GM19467 (cell line): ENCODE results near the gene AGBL1.
"Not testable (repeated sequence)": the region's sequence is repeated elsewhere in the genome, so short reads cannot be mapped to it uniquely, and the experiment has no call there.

ENCODE experiments used
- ATAC-seq: cut with Tn5 transposase; IDR thresholded peaks from one replicate; pipeline ENCODE4 v1.9.1; 2021; ENCODE audit warnings: mild to moderate bottlenecking, moderate library complexity; ENCODE audit not compliant: unreplicated experiment

The AGBL1 gene

GRCh38 chr15:87031540-87032230 lies 952.0 kb downstream of the AGBL1 start:
- no peak for ATAC-seq

- no peak for ATAC-seq
Observed at GRCh38 chr15:87032295-87032694, 952.6 kb downstream of the AGBL1 start.

- no peak for ATAC-seq
Observed at GRCh38 chr15:87033056-87033455, 953.4 kb downstream of the AGBL1 start.

GRCh38 chr15:87034886-87035285 lies 955.2 kb downstream of the AGBL1 start:
- no peak for ATAC-seq

GRCh38 chr15:87038404-87038803 lies 958.7 kb downstream of the AGBL1 start:
- no peak for ATAC-seq

GRCh38 chr15:87042619-87043018 lies 962.9 kb downstream of the AGBL1 start:
- not testable (repeated sequence) for ATAC-seq

GRCh38 chr15:87045746-87046145 lies 966.1 kb downstream of the AGBL1 start:
- no peak for ATAC-seq

GRCh38 chr15:87047203-87047965 lies 967.7 kb downstream of the AGBL1 start:
- no peak for ATAC-seq
